Ramos (cell line): Measurements from ENCODE around the gene EML1.

Source experiments
- in situ Hi-C: fragments of 300-500 bp; cut with MboI; formaldehyde crosslinking; loops from one replicate; pipeline ENCODE4 v1.14.3; 2022; ENCODE audit warnings: low sequenced_read_pairs; ENCODE audit not compliant: unreplicated experiment

The EML1 gene

DNA sequence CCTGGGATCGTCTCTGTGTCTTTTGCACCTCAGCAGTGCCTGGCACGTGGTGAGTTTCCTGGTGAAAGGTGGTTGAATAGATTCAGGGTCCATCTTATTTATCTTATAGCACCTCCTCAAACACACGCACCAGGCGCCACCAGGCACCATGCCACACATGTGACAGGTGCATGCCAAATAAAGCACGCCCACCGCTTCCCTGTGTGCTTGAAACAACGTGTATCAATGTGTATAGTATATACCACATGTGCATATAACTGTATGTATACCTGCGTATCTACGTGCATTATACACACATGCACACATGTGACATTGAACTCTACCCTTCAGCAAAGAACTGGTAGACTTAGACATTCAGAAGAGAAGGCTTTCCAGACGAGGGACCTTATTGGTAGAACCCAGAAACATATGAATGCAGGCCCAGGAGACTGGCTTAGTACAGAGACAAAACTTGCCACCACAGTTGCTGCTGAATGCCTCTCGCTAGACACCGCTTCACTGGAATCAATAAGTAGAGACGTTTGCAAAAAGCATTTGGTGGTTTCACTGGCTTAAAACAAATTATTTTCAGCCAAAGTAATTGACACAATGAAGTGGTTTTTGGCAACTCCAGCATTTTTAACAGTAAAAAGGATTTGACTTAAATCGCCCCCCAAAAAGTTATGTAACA is 10.0 kb downstream of the EML1 start:
- in situ Hi-C loops = no loop called here

DNA sequence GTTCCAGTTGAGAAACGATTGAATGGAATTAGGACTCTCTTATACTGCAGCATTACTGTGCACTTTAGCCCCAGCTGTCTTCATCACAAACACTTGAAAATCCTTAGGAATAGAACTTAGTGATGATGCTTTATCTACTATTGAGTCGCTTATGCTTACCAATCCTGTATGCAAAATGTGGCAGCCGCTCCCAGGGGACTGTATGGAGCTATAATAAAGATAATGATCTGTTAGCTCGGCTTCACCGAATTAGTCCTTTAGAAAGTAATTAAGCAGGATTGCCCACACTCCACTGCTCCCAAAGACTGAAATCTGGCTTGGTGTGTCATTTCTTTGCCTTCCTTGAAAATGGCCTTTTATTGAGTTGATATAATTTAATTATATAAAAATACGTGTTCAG is 10.6 kb downstream of the EML1 start:
- in situ Hi-C loops = no loop called here

DNA sequence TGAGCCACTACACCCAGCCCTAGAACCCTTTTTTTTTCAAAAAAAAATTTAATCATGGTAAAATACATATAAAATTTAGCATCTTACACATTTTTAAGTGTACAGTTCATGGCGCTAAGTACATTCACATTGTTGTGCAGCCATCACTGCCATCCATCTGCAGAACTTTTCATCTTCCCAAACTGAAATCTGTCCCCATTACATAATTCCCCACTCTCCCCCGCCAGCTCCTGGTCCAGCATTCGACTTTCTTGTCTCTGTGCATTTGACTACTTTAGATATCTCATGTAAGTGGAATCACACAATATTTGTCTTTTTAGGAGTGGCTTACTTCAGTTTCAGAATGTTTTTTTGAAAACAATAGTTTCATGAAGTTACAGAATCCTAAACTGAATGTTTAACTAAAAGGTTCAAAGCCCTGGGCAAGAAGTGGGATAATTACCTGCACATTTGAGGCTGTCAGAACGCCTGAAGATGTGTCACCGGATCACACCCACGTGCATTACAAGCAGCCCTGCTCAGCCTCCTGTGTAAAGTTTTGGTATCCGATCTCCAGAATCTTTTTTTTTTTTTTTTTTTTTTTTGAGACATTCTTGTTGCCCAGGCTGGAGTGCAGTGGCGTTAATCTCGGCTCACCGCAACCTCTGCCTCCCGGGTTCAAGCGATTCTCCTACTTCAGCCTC is 12.7 kb downstream of the EML1 start:
- in situ Hi-C loops = no loop called here

DNA sequence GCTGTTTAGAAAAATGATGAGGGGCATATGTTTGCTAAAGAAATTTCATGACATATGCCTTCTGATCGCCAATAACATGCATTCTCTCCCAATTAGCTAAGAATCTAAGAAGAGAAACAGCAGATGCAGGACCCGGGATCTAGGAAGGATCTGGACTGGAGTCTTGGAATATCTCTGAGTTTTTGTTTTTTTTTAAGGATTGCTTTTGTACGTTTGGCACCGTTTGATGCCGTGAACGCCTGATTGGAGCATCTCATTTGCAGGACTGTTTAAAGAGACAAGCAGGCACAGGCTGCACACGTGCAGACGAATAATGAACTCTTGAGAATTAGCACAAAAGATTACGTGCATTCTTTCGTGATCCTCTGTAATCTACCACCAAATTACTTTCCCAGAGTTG is 13.6 kb downstream of the EML1 start:
- in situ Hi-C loops = no loop called here

DNA sequence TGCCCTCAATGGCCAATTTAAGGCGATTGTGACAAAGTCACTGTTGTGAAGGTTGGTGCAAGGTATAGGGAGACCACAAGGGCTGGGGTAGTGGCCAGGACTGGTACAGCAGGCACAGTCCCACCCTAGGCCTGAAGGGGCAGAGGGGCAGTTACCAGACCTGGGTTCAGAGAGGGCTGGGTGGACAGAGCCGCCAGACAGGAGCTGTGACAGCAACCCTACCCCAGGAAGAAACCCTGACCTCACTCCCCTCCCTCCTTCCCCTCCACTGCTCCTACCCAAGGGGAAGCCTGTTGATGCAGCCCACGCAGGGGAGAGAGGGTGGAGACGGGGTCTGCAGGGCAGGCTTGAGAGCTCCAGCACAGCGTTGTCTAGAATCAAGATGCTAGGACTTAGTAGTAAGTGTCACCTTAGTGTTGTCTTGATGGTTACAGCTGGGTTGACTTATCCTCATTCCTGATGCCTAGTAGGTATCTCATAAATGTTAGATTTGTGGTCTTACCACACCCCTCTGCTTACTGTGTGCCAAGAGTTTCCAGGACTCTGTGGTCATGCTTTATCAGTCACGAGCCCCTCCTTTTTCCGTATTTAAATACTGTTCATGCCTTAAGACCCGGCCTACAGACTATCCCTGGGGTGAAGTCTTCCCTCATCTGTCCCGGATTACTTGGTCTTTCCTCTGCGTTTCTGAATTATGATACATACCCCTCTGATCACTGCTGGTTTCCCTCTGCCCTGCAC is 14.4 kb downstream of the EML1 start:
- in situ Hi-C loops = no loop called here

DNA sequence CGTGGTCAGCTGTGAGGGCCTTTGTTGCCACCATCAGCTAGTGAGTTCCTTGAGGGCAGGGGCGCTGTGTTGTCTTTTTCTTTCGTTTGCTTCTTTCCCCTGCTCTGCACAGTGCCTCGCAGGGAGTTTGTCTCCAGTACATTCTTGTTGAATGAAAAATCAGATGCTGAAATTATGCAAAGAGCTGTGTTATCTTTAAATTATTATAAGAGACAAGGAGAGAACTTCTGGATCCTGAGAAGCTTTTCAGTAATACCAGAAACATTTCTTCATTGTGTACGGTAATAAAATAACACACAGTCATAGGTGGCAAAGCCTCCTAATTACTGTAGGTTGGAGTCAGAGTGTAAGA is 14.9 kb downstream of the EML1 start:
- in situ Hi-C loops = no loop called here

DNA sequence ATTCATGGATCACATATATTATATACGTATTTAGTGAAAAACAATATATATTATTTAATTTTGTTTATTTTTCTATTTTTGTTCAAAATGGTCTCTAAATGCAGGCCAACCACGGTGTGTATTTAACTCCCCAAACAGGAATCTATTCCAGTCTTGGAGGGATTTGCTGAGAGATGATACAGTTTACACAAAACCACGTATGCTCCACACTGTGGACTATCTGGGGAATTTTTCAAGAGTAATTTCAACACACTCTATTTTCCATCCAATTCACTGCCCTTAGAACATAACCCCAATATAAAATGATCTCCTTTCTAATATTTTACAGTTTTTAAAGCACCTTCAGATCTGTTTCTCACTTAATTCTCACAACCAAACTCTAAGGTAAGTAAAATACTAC is 15.3 kb downstream of the EML1 start:
- in situ Hi-C loops = no loop called here

DNA sequence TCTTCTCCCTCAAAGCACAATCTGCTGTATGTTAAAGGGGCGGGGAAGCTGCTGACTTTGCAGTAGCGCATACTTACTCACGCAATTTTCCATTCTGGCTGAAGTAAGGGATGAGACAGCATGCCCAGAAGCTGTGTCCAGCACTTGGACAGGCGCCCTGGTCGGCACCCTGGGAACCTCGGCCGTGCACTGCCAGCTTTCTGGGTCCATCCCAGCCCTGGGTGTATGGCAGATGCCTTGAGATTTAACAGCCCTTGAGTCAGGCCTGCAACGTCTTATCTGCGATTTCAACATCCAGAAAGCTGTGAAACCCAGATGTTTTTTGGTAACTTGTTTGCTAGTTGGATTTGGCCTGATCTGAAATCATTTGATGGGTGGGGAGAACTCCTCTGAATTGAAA is 16.1 kb downstream of the EML1 start:
- in situ Hi-C loops = no loop called here

DNA sequence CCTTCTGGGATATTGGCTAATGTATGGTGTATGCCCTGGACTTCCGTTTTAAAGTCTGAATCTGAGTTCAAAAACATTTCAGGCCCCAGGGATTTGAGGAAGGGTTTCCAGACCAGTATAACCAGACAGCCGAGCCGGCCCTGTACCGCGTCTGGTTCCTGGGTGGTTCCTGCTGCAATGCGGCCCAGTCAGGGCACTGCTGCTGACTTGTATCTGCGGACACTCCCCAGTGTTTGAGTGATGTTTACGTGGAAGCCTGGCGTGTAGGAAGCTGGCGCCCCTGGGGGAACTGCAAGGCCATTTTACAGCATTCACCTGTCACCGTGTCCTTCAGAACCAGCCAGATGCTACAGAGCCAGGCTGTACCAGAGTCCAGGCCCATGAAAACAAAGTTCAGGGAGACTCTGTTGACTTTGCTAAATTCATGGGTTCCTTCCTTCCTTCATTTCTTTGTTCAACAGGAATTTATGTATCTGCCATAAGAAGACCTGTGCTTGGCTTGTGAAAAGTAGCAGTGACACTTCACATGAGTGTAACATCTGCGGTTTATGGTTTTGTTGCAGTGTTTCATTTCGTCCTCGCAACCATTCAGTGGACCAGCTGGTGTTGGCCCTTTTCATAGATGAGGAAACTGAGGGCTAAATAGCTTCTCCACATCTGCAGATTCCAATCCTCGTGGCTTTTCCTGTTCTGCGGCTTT is 16.8 kb downstream of the EML1 start:
- in situ Hi-C loops = no loop called here

DNA sequence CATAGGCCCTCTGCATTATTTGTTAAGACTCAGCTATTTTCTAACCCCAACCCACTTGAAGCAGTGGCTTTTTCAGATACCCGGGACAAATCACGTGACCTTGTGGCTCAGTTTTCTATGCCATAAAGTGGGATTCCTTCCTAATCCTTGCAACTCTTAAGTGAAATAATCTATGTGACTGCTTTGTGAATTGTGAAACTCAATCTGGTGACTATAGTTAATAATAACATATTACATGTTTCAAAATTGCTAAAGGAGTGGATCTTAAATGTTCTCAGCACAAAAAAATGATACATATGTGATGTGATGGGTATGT is 17.3 kb downstream of the EML1 start:
- in situ Hi-C loops = no loop called here

DNA sequence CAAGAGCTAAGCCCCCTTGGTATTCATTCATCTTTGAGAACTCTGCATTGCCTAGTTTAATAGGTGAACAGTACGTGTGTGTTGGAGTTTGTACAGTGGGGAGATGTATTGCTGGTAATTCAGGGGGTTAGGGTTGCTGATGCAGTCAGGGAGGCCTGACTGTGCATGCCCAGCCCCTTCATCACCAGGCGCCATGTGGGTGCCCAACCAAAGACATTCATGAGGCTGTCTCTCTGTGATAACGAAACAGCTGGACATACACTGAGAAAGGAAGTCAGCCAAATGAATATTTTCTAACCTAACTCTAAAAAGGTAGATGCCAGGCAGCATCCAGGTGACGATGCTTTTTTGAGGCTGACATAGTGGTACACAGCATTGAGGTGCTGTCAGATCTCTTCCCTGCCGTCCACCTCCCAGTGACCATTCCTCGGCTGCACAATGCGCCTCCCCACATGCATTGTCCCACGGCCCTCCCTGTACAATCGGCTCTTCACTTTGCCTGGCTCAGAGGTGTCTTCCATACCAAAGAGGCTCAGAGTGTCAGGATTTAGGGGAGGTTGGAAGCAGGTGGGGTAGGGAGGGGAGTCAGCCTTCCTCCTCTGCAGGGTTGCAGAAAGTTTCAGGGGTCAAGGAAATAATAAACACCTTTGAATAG is 19.0 kb downstream of the EML1 start:
- in situ Hi-C loops = no loop called here

DNA sequence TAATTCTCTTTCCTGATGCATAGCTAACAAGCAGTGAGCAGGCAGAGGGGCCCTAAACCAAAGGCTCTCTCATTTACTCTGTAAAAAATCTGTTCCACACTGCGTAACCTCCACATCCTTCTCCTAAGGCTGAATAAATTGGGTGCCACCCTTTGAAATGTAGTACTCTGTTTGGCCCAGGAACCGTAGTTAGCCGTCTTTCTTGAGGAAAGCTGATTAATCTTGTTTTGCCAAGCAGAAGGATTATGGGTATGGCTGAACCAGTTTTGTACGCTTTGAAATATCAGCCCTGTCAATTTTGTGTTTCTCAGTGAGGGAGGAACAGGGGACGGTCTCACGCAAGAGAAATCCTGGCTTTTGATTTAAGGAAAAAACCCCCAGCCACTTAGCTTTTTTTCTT is 19.7 kb downstream of the EML1 start:
- in situ Hi-C loops = no loop called here

DNA sequence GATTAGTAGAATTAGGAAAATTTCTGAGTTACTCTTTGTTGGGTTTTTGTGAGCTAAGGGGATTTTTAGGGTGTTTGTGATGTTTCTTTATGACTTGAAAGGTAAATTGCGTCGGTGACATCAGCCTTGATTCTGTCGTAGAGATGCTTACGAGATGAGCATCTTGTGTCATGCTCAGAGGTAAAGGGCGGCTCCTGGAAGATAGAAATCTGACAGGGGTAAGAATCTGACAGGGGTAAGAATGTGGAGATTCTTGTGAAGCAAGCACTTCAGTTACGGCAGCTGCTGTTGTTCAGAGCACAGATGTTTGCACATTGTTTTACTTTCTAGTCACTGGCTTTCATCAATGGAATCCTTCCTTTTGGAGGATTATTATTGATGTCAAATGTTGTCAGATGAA is 22.5 kb downstream of the EML1 start:
- in situ Hi-C loops = no loop called here

DNA sequence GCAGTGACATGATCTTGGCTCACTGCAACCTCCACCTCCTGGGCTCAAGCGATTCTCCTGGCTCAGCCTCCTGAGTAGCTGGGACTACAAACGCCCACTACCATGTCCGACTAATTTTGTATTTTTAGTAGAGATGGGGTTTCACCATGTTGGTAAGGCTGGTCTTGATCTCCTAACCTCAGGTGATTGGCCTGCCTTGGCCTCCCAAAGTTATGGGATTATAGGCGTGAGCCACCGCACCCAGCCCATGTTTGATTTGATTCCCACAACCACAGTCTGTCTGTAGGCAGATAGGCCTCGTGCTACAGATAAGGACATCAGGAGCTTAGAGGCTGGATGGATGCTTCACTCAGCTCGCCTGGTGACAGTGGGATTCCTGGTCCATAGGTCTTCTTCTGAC is 23.0 kb downstream of the EML1 start:
- in situ Hi-C loops = no loop called here

DNA sequence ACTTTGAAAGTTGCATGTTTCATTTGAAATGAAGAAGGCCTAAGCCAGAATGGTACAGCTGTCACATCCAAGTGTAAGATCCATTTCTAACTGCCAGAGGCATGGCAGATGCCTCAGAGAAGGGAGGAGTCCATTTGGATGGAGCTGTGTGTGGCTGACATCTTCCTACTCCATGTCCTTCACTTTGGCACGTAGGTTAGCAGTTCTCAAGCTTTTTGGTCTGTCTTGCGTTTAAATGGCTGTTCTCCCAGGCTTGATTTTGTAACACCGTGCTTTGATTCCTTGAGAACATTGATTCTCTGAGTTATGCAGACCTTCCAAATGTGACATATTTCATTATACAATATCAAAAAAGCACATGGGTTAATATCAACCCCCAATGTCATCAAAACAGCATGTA is 23.4 kb downstream of the EML1 start:
- in situ Hi-C loops = no loop called here

DNA sequence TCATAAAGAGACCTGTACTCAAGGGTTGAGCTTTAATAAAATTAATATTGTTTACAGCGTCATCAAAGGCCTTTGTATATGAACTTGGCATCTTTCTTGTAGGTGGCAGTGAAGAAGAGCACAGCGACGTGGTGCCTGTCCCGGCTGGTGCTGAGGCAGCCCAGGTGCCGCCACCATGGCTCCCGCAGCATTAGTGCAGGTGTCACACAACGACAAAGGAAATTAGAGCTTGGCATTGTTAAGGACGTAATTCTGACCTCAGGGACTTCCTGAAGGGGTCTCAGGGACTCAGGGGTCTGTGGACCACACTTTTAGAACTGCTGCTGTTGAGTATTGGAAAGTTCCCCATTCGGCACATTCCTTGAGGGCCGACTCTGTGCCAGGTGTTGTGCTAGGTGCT is 24.1 kb downstream of the EML1 start:
- in situ Hi-C loops = no loop called here

DNA sequence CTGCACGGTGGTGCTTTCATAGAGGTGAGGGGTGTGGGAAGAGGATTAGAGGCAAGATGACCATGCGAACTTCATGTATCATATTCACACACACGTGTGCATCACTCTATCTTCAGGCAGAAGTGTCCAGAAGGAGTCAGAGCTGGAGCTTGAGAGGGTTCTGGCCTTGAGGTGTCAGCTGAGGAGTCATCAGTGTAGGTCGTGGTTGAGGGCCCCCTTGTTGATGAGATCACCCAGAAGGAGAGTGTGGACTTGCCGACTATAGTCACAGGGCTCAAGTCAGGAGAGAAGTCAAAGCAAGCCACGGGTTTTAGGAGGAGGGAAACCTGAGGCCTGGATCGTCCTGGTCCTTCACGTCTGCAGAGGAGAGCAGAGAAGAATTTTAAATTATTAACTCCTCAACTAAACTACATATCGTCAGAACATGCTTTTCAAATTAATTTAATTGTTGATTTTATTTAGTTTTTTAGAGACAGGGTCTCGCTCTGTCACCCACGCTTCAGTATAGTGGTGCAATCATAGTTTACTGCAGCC is 25.4 kb downstream of the EML1 start:
- in situ Hi-C loops = no loop called here

DNA sequence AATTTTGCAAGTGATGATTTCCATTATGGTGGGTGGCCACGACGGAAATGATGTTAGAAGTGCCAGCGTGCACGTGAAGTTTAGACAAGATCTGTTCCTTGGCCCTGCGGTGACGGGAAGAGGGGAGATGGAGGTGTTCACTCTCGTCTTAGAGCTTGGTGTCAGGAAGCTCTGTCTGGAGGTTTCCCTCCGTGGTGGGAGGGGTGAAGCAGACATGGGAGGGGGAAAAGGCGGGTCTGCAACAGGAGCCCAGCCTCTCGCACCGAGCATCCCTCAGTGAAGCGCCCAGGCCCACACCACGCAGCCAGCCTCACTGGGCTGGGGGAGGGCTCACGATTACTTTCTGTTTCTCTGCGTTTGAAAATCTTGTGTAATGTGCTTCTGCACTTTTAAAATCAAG is 26.3 kb downstream of the EML1 start:
- in situ Hi-C loops = no loop called here

DNA sequence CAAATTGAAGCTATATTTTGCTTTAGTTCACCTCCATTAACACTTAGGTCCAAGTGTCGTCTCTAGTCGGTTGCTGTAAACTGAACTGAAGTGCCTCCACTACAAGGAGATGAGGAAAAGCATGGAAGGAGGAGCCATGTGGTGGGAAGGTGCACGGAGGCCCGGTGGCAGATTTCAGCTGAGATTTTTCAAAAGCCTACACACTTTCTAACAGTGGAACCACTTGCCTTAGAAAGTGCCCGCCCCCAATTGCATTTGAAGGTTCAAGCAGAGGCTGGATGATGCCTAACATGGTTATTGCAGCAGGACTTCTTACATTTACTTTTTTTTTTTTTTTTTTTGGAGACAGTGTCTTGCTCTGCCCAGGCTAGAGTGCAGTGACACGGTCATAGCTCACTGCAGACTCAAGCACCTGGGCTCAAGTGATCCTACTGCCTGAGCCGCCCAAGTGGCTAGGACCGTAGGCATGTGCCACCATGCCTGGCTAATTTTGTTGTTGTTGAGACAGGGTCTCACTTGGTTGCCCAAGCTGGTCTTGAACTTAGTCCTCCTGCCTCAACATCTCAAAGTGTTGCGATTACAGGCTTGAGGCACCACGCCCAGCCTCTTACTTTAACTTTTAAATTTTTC is 27.6 kb downstream of the EML1 start:
- in situ Hi-C loops = no loop called here
